Embryonic facial prominence (tissue), 1 donor: ENCODE measurements around the gene MLPH.
"Not testable (repeated sequence)": the region's sequence is repeated elsewhere in the genome, so short reads cannot be mapped to it uniquely, and the experiment has no call there.

Experiments
- DNase-seq: peaks from one replicate; pipeline ENCODE4 v3.0.0-alpha.2; 2016; ENCODE audit errors: extremely low spot score

MLPH gene

DNA sequence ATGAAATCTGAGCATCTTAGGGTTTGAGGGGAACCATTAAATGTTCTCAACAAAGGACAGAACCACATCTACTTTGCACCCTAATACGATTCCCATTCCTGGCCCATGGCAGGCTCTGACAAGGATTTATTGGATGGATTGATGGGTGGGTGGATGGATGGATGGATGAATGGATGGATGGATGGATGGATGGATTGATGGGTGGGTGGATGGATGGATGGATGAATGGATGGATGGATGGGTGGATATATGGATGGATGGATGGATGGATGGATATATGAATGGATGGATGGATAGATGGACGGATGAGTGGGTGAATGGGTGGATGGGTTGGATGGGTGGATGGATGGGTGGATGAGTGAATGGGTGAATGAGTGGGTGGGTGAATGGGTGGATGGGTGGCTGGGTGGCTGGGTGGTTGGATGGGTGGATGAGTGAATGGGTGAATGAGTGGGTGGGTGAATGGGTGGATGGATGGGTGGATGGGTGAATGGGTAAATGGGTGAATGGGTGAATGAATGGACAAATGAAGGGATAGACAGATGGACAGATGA is 29.6 kb upstream of the MLPH start:
- DNase-seq: no peak

DNA sequence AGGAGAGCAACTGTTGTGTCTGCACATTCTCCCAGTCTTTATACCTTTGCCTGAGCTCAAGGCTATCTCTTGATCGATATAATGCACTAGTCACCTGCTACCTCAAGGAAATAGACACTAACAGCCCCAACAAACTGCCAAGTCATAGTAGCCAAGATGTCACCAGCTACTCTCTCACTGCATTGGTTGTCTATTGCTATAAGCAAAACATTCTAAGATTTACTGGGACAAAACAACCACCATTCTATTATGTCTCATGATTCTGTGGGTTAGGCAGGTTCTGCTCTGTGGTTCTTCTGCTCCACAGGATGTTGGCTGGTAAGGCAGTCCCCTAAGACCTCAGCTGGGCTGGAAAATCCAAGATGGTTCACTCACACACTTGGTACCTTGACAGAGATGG is 28.5 kb upstream of the MLPH start:
- no peak for DNase-seq

DNA sequence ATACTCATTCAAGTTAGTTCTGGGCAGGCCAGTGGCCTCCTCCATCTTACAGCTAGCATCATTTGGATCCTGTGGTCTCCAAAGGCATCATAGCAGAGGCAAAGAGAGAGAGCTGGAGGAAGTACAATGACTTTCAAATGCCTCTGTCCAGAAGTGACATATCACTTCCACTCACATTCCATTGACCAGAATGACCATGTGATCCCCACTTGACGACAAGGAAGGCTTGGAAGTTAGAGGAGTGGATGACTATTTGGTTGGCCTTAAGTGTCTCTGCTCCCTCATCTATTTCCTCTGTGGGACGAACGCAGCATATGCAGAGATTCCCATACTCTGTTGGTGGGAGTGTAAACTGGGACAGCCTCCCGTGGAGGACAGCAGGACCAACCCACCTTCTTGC is 27.8 kb upstream of the MLPH start:
- DNase-seq: no peak

DNA sequence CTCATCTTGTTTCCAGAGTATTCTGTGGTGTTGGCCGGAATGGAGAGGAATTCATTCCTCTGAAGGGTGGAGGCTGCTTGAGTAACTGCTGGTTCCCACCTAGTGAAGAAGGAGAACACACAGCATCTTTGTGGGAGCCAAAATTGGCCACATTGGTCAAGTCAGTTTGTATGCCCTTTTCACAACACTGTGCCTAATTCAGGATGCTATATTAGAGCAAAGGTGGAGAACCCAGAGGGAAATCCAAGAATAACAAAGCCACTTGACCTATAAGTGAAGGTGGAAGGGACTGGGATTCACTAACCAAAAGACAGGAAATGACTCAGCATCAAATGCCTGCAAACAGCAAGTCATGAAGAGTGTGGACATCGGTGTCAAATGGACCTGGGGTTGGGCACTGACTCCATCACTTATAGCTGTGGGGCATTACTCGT is 27.3 kb upstream of the MLPH start:
- DNase-seq: no peak

DNA sequence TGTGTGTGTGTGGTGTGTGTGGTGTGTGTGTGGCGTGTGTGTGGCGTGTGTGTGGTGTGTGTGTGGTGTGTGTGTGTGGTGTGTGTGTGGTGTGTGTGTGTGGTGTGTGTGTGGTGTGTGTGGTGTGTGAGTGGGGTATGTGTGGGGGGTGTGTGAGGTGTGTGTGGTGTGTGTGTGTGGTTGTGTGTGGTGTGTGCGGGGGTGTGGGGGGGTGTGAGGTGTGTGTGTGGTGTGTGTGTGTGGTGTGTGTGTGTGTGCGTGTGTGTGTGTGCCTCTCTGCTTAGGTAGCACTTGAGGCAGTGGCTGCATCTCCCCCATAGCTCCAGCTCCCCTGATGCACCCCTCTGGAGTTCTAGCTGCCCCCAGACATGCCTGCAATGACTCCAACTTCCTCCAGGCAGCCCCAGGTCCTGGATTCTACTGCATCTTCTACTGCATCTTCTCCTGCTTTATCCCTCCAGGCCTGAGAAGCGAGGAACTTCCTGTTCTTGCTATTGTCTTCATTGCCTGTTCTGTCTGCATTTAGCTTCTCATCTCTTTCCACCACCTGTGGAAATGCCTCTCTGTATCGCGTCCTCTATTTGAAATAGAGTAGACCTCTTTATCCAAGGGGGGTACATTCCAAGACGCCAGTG is 22.2 kb upstream of the MLPH start:
- no peak for DNase-seq

DNA sequence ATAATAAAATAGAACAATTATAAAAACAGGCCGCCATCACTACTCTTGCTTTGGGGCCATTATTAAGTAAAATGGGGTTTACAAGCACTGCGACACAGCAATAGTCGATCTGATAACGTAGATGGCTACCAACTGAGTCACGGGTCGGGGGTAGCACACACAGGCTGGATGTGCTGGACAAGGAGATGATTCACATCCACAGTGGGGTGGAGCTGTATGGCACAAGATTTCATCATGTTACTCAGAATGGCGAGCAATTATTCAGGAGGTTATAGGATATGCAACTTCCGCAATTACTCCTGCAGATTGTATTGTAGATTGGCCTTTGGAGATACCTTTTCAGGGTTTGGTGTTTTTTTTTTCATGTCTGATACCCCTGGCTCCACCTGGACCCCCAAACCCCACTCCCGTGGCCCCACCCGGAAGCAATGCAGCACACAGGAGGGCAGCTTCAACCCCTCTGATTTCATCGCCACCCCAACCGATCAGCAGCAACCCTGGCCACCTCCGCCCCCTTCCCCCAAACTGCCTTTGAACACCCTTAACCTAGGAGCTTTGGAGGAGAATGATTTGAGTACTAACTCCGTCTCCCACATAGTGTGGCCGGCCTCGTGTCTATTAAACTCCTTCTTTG is 21.4 kb upstream of the MLPH start:
- DNase-seq: no peak

DNA sequence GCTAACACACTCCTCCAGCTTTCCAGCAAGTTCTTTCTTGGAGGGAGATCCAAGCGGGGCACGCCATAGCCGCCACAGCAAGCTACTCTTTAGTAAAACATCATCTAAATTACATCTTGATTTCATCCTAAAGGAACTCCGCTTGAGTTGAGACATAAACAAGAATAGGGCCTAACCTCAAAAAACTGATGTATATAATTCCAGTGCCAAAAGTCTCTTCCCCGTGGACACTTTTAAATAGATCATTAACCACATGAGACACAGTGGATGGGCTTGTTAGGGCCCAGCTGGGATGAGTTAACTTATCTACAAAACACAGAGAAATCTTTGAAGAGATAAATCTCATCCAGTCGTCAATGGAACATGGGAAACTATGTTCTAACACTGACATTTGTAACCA is 20.8 kb upstream of the MLPH start:
- no peak for DNase-seq

DNA sequence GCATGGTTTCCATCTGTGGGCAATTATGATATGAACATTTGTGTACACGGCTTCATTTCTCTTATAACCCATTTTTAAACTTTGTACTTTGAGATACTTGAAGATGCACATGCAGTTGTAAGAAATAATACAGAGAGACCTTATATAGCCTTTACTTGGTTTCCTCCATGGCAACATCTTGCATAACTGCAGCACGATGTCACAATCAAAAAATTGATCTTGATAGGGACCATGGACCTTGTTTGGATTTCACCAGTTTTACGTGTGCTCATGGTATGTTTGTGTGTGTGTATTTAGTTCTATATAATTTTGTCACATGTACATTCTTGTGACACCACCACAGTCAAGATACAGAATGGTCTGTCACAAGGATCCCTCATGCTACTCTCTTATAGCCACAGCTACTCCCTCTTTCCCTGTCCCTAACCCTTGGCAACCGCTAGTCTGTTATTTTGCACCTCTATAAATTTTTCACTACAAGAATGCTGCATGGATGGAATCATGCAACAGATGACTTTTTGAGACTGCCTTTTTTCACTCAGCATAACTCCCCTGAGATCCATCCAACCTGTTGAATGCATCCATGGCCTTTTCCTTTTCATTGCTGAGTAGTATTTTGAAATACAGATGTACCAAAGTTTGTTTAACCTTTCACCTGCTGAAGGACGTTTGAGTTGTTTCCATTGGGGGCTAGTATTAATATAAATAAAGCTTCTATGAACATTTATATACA is 19.4 kb upstream of the MLPH start:
- no peak for DNase-seq

DNA sequence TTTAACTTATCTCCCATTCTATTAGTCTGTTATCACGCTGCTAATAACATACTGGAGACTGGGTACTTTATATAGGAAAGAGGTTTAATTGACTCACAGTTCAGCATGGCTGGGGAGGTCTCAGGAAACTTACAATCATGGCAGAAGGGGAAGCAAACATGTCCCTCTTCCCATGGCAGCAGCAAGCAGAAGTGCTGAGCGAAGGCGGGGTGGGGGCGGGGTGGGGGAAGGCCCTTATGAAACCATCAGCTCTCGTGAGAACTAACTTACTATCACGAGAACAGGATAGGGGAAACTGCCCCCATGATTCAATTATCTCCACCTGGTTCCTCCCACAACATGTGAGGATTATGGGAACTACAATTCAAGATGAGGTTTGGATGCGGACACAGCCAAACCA is 17.6 kb upstream of the MLPH start:
- DNase-seq: not testable (repeated sequence)

DNA sequence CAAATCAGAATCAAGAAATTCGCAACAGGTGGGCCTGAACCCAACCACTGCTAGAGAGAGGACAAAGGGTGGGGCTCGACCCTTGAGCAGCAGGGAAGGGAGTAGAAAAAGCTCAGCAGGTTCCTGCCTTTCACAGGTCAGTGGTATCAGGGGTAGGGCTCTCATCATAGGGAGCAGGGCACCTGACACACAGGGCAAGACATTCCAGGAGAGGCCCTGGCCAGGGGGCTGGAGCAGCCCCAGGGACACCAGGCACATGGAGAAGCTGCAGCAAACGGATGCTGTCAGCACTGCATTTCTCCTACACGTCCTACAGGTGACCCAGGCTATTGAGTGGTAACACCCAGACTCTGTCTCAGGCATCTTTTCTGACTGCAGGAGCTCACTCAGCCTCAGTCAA is 17.2 kb upstream of the MLPH start:
- DNase-seq: no peak

DNA sequence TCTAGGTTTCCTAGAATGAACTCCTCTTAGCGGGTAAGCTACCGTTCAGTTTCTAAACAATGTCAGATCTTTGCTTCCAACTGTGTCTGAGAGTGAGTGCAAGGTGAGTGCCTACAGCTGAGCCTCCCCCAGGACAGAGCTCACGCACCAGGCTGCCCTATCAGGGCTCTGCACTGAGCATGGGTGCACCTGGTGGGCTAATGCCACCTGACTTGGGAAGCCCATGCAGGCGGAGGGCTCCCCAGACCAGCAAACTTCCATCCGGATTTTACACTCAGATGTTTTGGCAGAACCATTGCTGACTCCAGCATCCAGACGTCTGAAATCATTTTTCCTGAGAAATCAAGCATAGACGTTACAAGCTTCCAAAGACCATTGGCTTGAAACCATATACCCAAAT is 16.1 kb upstream of the MLPH start:
- no peak for DNase-seq

DNA sequence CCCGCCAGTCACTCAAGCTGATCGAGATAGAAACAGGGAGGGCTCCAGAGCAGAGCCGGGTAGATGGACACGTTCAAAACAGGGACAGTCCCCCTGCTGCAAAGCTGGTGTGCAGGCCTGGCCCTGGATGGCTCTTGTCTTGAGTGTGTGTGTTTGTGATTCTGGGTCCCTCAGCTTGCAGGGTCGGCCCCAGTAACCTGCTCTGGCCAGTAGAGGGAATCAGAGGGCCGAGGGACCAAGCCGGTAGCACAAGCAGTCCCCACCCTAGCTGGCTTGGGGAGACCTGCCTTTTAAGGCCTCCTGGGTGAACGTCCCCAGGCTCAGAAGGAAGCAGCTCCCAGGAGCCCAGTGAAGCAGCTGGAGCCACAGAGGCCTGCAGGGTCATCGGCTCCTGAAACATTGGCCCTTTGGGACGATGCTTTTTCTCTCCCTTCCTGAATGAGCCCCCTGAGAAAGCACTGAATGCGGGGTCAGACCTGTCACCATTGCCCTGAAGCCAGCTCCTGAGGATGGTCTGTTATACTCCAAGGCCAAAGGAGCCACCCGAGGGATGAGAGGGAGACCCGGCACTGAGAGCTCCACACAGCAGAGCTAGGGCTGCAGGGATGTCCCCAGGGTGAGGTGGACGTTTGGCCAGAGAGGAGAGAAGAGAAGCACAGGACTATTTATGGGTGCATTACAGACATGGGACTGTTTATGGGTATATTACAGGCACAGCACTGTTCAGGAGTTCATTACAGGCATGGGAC is 15.4 kb upstream of the MLPH start:
- no peak for DNase-seq

DNA sequence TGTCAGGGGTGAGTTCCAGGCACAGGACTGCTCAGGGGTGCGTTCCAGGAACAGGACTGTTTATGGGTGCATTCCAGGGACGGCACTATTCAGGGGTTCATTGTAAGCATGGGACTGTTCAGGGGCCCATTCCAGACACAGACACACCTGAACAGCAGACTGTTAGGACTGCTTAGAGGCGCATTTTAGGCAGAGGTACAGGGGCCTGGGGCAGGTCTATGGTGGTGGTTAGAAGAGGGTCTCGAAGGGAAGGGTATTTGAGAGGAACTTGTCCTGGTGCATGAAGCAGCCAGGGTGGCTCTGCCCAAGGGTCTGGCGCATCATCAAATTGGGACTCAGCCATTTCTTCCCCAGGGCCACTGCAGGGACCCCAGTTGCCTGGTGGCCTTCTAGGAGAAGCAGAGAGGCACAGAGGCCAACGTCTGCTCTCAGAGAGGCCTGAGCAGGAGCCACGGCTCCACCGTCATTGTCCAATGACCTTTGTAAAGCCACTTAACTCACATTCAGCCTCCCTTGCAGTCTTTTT is 14.8 kb upstream of the MLPH start:
- DNase-seq: no peak

DNA sequence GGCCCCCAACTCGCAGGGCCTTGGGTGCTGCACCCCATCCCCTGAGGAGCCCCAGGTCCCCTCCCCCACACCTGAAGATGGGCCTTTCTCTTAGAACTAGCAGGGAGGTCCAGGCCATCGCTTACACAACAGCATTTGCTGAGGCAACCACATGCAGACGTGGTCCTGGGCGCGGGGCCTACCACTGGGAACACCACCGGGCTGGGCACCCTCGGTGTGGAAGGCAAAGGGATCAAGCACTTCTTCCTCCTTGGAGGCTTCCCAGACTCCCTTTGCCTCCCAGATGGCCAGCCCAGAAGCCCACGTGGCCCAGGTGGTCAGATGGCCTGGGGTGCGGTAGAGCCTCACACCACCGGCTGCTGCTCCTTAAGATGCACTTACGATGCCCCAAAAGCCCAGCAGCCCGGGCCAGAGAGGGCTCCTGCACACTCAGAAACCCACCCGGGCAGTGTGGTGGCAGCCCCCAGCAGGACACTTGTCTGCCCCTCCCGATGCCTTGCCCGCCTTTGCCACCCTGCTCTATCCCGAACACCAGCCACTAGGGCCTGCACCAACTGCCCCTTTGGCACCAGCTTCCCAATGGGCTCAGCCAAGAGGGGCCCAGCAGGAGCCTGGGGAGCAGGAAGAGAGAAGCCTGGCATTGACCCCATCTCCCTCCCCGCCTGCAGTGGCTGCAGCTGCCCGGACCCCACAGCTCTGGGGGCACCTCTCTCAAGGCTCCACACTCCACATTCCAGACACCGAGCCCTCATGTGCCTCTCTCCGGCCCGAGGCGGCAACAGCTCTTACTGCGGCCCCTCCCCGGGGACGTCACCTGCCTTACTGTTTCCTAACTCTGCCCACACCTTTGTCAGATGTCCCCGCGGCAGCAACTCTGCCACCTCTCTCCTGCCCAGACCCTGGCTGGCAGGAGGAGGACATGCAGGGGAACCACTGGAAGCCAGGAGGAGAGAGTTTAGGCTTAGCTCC is 13.9 kb upstream of the MLPH start:
- no peak for DNase-seq

DNA sequence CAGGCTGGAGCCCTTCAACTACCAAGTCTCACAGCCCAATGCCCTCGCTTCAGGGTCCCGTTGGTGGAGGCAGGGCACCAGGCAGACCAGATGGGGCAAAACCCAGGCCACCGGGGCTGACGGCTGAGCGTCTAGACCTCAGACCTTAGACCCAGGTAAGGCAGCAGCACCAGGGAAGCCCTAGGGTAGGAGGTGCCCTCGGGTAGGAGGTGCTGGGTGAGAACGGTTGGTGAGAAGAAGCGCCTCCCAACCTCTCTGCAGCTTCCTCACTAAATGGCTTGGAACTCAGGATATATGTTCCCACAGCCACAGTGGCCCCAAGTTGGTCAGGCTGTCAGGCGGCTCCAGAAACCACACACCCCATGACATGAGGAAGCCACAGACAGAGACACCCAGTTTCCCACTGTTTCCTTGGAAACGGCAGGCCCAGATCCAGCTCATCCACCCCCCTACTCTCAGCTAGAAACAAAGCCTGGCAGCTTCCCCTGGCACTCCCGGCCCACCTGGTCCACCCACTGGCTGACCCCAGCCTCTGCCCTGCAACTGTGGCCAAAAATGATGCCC is 13.1 kb upstream of the MLPH start:
- no peak for DNase-seq

DNA sequence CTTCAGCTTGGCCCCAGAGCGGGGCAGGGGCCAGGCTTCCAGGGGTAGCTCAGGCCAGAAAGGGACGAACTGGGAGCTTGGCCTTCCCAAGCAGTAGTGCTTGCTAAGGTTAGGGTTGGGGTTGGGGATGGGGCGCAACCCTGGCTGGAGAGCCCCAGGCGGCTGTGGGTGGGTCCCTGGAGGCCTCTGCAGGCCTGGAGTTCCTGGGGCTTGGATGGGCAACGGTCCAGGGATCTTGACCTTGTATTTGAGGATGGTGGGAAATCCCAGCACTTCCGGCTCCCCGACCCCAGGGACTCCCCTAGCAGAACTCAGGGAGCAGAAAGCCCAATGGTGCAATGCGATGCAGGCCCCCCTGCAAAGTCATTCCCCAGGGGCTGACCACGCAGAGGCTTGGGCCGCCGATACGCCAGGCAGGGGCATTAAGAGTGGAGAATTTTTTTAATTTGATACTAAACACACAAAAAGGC is 12.6 kb upstream of the MLPH start:
- DNase-seq: no peak

DNA sequence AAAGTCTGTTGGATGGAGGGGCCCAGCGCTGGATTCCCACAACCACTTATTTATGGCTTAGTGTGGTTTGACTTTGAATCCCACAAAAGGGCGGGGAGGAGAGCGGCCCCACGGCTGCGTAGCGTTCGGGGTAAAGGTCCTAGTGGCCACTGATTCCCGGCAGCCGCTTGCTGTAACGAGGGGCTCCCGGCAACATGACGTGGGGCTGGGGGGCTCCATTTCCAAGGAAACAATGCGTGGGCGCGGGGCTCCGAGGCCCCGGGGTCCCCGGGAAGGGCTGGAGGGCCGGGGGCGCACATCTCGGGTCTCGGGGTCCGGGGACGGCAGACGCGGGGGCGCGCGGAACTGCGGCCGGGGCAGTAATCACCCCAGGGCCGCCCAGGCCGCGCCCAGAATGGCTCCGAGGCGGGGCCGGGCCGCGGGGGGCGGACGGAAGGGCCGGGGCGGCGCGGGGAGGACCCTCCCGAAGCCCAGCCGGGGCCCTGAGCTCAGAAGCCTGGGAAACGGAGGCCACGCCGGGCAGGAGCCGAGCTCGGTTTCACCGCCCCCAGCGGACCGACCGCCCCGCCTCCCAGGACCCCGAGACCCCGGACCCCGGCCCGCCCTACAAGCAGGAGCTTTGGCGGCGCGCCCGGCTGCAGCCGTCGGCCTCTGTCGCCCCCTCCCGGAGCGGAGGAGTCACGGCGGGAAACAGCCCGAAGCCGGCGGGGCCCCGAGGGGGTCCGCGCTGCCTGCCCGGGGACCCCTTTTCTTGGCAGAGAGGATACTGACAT is 11.9 kb upstream of the MLPH start:
- peak; percentile 79 for DNase-seq

DNA sequence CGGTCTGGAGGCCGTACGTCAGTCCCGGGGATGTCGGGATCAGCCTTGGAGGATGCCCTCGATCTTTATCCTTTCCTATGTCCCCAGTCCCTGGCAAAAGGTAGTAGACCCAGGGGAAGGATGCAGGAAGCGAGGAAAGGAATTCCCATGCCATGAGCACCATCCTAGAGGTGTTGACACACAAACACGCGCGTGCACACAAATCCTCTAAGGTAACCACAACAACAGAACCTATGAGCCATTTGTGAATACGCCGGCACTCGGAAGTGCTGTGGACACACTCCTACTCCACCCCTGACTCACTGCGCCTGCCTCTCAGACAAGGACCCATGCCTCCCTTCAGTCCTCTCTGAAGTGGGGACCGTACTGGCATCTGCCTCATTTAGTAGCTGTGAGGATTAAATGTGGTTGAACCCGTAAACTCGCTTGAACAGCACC is 11.3 kb upstream of the MLPH start:
- no peak for DNase-seq

DNA sequence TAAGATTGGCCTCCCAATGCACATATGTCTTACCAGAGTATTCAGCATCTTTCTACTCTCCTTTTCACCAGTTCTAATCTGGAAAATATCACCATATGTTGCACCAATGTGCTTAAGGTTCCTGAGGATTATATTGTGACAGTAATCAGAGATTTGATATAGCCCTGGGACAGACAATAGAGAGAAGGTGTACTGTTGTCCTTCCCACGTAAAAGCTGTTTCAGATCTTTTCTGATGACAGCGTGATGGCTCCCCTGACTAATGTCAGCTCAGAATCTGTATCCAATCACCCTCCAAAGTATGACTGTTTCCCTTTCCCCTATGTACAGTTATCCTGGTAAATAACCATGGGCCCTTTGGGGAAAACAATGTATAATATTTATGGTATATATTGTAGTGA is 9.0 kb upstream of the MLPH start:
- no peak for DNase-seq
